PC-9 (cell line): ENCODE data around the gene MSL1. TPM values are rescaled to one million over a fixed set of nuclear protein-coding genes. Genes with fewer than 3 reads are reported as not detected.
A peak's percentile ranks its signal among the peaks of the same experiment; 100 is the strongest.

ENCODE experiments used
- BruUV-seq: library from RNA; stranded (reverse); fragments of 400-500 nt; replicated peaks from 2 replicates; lab custom pipeline; 2021; lab: Mats Ljungman, UMichigan
- CTCF ChIA-PET: fragments of 300-600 bp; sonication (Branson Sonifier 250); formaldehyde crosslinking; loops from one replicate; lab custom pipeline; 2022; ENCODE audit warnings: antibody characterized with exemption; lab: Charles Lee
- POLR2A ChIA-PET: fragments of 300-600 bp; sonication (Branson Sonifier 250); formaldehyde crosslinking; loops from one replicate; lab custom pipeline; 2022; ENCODE audit warnings: antibody characterized with exemption; ENCODE audit not compliant: unreplicated experiment; lab: Charles Lee
- DNase-seq, 2 experiments: peaks; one replicate each; pipeline versions ENCODE4 v3.0.0 to v3.0.0-alpha.2; 2015 to 2022; ENCODE audit warnings: mixed read lengths in 1 of 2
- H2AFZ ChIP-seq: fragments of 200-600 bp; sonication (generic); 2 replicates; pipeline ENCODE4 v1.8.1; 2017; ENCODE audit warnings: antibody characterized with exemption
- H3F3A ChIP-seq: fragments of 200-600 bp; sonication (generic); 2 replicates; pipeline ENCODE4 v1.8.1; 2017; ENCODE audit warnings: antibody characterized with exemption, mild to moderate bottlenecking, low read depth; ENCODE audit not compliant: insufficient read depth
- H3K27ac ChIP-seq: fragments of 200-600 bp; sonication (generic); 2 replicates; pipeline ENCODE4 v1.6.1; 2016; ENCODE audit warnings: mixed run types
- H3K27me3 ChIP-seq: fragments of 200-600 bp; sonication (generic); 2 replicates; pipeline ENCODE4 v1.6.1; 2016; ENCODE audit warnings: low read depth, mixed run types; ENCODE audit not compliant: insufficient read depth
- H3K36me3 ChIP-seq: fragments of 200-600 bp; sonication (generic); 2 replicates; pipeline ENCODE4 v1.6.1; 2016; ENCODE audit warnings: low read depth, mixed run types
- H3K4me1 ChIP-seq: fragments of 200-600 bp; sonication (generic); replicated peaks from 2 replicates; pipeline ENCODE4 v1.6.1; 2016; ENCODE audit warnings: mixed run types; ENCODE audit not compliant: insufficient read depth
- H3K4me2 ChIP-seq: fragments of 200-600 bp; sonication (generic); 2 replicates; pipeline ENCODE4 v1.6.1; 2017; ENCODE audit warnings: mixed run types
- H3K4me3 ChIP-seq: fragments of 200-600 bp; sonication (generic); 2 replicates; pipeline ENCODE4 v1.6.1; 2016; ENCODE audit warnings: mixed run types
- H3K79me2 ChIP-seq: fragments of 200-600 bp; sonication (generic); 2 replicates; pipeline ENCODE4 v1.6.1; 2017; ENCODE audit warnings: low read depth, mixed run types
- H3K9me2 ChIP-seq: fragments of 200-600 bp; sonication (generic); 2 replicates; pipeline ENCODE4 v1.8.1; 2017; ENCODE audit warnings: mild to moderate bottlenecking; ENCODE audit not compliant: insufficient read depth
- H3K9me3 ChIP-seq: fragments of 200-600 bp; sonication (generic); 2 replicates; pipeline ENCODE4 v1.8.1; 2016; ENCODE audit warnings: low read depth; ENCODE audit not compliant: insufficient read depth
- H4K20me1 ChIP-seq: fragments of 200-600 bp; sonication (generic); 2 replicates; pipeline ENCODE4 v1.8.1; 2017; ENCODE audit not compliant: insufficient read depth
- EZH2 ChIP-seq: fragments of 200-600 bp; sonication (generic); IDR thresholded peaks from 2 replicates; pipeline ENCODE4 v1.8.0; 2017; ENCODE audit warnings: antibody characterized with exemption, low read depth
- intact Hi-C: fragments of 100-400 bp; cut with micrococcal nuclease; formaldehyde crosslinking; loops from one replicate; pipeline ENCODE4 v1.10.0; 2022; ENCODE audit not compliant: unreplicated experiment
- microRNA-seq: library from miRNA; unstranded; fragments of <30 nt; microRNA quantifications from one replicate; pipeline ENCODE4 v1.2.0, GENCODE V29; 2021; ENCODE audit warnings: borderline number of aligned reads, borderline replicate concordance
- total RNA-seq: library from RNA; stranded (reverse); gene quantifications from 2 replicates; pipeline ENCODE4 v1.2.3, GENCODE V29; 2021
- TF ChIP-seq, protein P1 (sequence below): fragments of 200-600 bp; sonication (generic); conservative IDR thresholded peaks from 2 replicates; pipeline ENCODE4 v1.6.1; 2017; ENCODE audit warnings: mixed run types, antibody characterized with exemption, mild to moderate bottlenecking, moderate library complexity

Gene MSL1
- total RNA-seq, 1 experiment from 2014 or later: 61.8 TPM

DNA sequence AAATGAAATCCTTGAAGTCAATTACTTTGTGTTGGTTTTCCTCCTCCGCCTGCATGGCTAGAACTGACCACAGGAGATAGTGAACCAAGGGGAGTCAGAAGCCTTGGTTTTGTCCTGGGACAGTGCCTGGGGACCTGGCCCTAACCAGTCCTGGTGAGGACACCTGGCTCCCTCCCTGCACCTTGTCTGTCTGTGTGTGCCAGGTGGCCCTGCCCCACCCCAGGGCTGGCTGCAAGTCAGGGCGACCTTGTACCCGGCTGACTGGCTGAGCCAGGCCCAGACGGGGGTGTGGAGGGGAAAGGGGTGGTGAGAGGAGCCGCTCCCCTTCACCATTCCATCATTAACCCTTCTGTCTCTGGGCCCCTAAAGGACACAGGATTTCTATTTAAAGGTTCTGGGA lies 58.9 kb downstream of the MSL1 start:
- TF ChIP-seq EZH2: no peak
- TF ChIP-seq, protein P1, sequence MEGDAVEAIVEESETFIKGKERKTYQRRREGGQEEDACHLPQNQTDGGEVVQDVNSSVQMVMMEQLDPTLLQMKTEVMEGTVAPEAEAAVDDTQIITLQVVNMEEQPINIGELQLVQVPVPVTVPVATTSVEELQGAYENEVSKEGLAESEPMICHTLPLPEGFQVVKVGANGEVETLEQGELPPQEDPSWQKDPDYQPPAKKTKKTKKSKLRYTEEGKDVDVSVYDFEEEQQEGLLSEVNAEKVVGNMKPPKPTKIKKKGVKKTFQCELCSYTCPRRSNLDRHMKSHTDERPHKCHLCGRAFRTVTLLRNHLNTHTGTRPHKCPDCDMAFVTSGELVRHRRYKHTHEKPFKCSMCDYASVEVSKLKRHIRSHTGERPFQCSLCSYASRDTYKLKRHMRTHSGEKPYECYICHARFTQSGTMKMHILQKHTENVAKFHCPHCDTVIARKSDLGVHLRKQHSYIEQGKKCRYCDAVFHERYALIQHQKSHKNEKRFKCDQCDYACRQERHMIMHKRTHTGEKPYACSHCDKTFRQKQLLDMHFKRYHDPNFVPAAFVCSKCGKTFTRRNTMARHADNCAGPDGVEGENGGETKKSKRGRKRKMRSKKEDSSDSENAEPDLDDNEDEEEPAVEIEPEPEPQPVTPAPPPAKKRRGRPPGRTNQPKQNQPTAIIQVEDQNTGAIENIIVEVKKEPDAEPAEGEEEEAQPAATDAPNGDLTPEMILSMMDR: no peak
- H3F3A ChIP-seq: peaks cover 48% of the 10 kb centered on the region
- CTCF ChIA-PET: no interaction called here
- no peaks in the 10 kb centered on the region for H3K27me3 ChIP-seq
- H3K27ac ChIP-seq: peak overlapping the region; percentile 71
- no peaks in the 10 kb centered on the region for H3K36me3 ChIP-seq
- H3K9me2 ChIP-seq: no peaks in the 10 kb centered on the region
- H4K20me1 ChIP-seq: no peaks in the 10 kb centered on the region
- H2AFZ ChIP-seq: no peak overlapping the region
- no TSS peak for BruUV-seq
- no peaks in the 10 kb centered on the region for H3K9me3 ChIP-seq
- peak; percentile 36 to 67 for DNase-seq
- peak overlapping the region; percentile 60 for H3K4me2 ChIP-seq
- POLR2A ChIA-PET: no interaction called here
- H3K4me1 ChIP-seq: peaks cover 62% of the 10 kb centered on the region
- 0 out of 2 replicates have a peak, but pooled peaks cover 4% of the 10 kb centered on the region for H3K79me2 ChIP-seq
- intact Hi-C loops: no loop called here
- peak overlapping the region; percentile 11; the same call in 1 of the 2 replicates for H3K4me3 ChIP-seq

- Histone ChIP-seq H3K9me3 (no peaks in the 10 kb centered on the region), H3K27ac (peak overlapping the region; percentile 71), H2AFZ (no peak overlapping the region), H3K4me1 (peaks cover 58% of the 10 kb centered on the region), H3K9me2 (no peaks in the 10 kb centered on the region), H3K27me3 (no peaks in the 10 kb centered on the region), H3K4me2 (peak overlapping the region; percentile 60), H3K4me3 (peak overlapping the region; percentile 11; the same call in 1 of the 2 replicates), H3K79me2 (0 out of 2 replicates have a peak, but pooled peaks cover 4% of the 10 kb centered on the region), H3K36me3 (no peaks in the 10 kb centered on the region), H3F3A (peaks cover 43% of the 10 kb centered on the region), H4K20me1 (no peaks in the 10 kb centered on the region)
- DNase-seq: no peak
- intact Hi-C loops: no loop called here
- ChIA-PET CTCF (interaction anchor here (0.5 kb wide), 1 partner anchor 136 kb away, joined by 5 read pairs; no protein-coding TSS in a partner anchor), POLR2A (no interaction called here)
- BruUV-seq: no TSS peak
- TF ChIP-seq EZH2: no peak
- TF ChIP-seq, protein P1: no peak
These were observed 59.4 kb downstream of the MSL1 start for GRCh38 chr17:40181205-40181604.

GRCh38 chr17:40182606-40183005 lies 60.8 kb downstream of the MSL1 start:
- intact Hi-C loops: no loop called here
- no peak overlapping the region for H3K27ac ChIP-seq
- H3K4me1 ChIP-seq: peaks cover 47% of the 10 kb centered on the region
- H2AFZ ChIP-seq: no peak overlapping the region
- H3K9me2 ChIP-seq: no peaks in the 10 kb centered on the region
- TF ChIP-seq, protein P1: no peak
- no peak for TF ChIP-seq EZH2
- no peak overlapping the region for H3K4me3 ChIP-seq
- DNase-seq: no peak
- no peaks in the 10 kb centered on the region for H3K9me3 ChIP-seq
- ChIA-PET POLR2A (no interaction called here), CTCF (no interaction called here)
- no peaks in the 10 kb centered on the region for H3K27me3 ChIP-seq
- no TSS peak for BruUV-seq
- peaks cover 34% of the 10 kb centered on the region for H3F3A ChIP-seq
- no peaks in the 10 kb centered on the region for H4K20me1 ChIP-seq
- no peak overlapping the region for H3K4me2 ChIP-seq
- no peaks in the 10 kb centered on the region for H3K36me3 ChIP-seq
- 0 out of 2 replicates have a peak, but pooled peaks cover 4% of the 10 kb centered on the region for H3K79me2 ChIP-seq

Small RNA genes lying within 50 kb of the gene (microRNA-seq; reads per million reads assigned to microRNA genes)
- 2.0 reads per million for gene MIR6866

Other genes starting within 250 kb of the MSL1 start
- gene GSDMB, start 203.3 kb upstream of the MSL1 start, total RNA-seq: 39.9 and 50.4 TPM in 2 replicates
- gene ORMDL3, start 194.4 kb upstream of the MSL1 start, total RNA-seq: 51.1 and 68.1 TPM in 2 replicates
- gene LRRC3C, start 194.2 kb upstream of the MSL1 start, total RNA-seq: not detected in 2 replicates
- gene GSDMA, start 159.0 kb upstream of the MSL1 start, total RNA-seq: 0.35 and 0.55 TPM in 2 replicates
- 93.2 and 130 TPM in 2 replicates for gene PSMD3, start 141.2 kb upstream of the MSL1 start, total RNA-seq
- gene CSF3, start 106.5 kb upstream of the MSL1 start, total RNA-seq: not detected in 2 replicates
- gene MED24, start 67.6 kb upstream of the MSL1 start, total RNA-seq: 67.1 and 67.2 TPM in 2 replicates
- 11.4 and 13.9 TPM in 2 replicates for gene THRA, start 59.0 kb upstream of the MSL1 start, total RNA-seq
- 9.3 and 10.7 TPM in 2 replicates for gene NR1D1, start 21.4 kb upstream of the MSL1 start, total RNA-seq
- 45.8 and 51.5 TPM in 2 replicates for gene CASC3, start 18.6 kb downstream of the MSL1 start, total RNA-seq
- gene RAPGEFL1, start 55.5 kb downstream of the MSL1 start, total RNA-seq: 14.0 and 14.9 TPM in 2 replicates
- gene WIPF2, start 97.3 kb downstream of the MSL1 start, total RNA-seq: 23.4 and 37.2 TPM in 2 replicates
- gene CDC6, start 165.9 kb downstream of the MSL1 start, total RNA-seq: 37.8 and 44.9 TPM in 2 replicates
- gene RARA, start 187.2 kb downstream of the MSL1 start, total RNA-seq: 21.5 and 21.8 TPM in 2 replicates
- not detected in 2 replicates for gene GJD3, start 242.8 kb downstream of the MSL1 start, total RNA-seq